Skeletal muscle tissue (tissue), 4 donors: ENCODE data around the gene PPP5C. TPM values are rescaled to one million over a fixed set of nuclear protein-coding genes. Genes with fewer than 3 reads are reported as not detected.

Experiments
- H3K27ac ChIP-seq: one replicate; pipeline ENCODE4 v1.7.0; 2013; ENCODE audit warnings: mild to moderate bottlenecking, low read depth, low read length, inconsistent platforms
- H3K27me3 ChIP-seq, 3 donors: one replicate each; pipeline ENCODE4 v1.7.0; 2013; ENCODE audit warnings: low read length in 3 of 3; ENCODE audit not compliant: control insufficient read depth in 3 of 3, insufficient read depth in 3 of 3
- H3K36me3 ChIP-seq, 3 donors: one replicate each; pipeline ENCODE4 v1.7.0; 2013; ENCODE audit warnings: low read length in 3 of 3; ENCODE audit not compliant: control insufficient read depth in 3 of 3, insufficient read depth in 3 of 3
- H3K4me1 ChIP-seq, 3 donors: one replicate each; pipeline ENCODE4 v1.7.0; 2013; ENCODE audit warnings: low read length in 3 of 3, mild to moderate bottlenecking in 3 of 3; ENCODE audit not compliant: control insufficient read depth in 3 of 3, insufficient read depth in 3 of 3
- H3K4me3 ChIP-seq, 3 donors: one replicate each; pipeline ENCODE4 v1.7.0; 2013; ENCODE audit warnings: low read length in 3 of 3
- H3K9ac ChIP-seq, 3 donors: one replicate each; pipeline ENCODE4 v1.7.0; 2013; ENCODE audit warnings: low read length in 3 of 3, mild to moderate bottlenecking in 3 of 3, moderate library complexity in 2 of 3, low read depth in 1 of 3
- H3K9me3 ChIP-seq, 3 donors: one replicate each; pipeline ENCODE4 v1.7.0; 2013; ENCODE audit warnings: low read length in 3 of 3; ENCODE audit not compliant: control insufficient read depth in 3 of 3
- total RNA-seq: library from RNA; depleted of rRNA; stranded (reverse); fragments of >200 nt; gene quantifications from one replicate; pipeline ENCODE4 v1.2.3, GENCODE V29; 2014
- donor health status: Osteomylitis.

Gene PPP5C
- total RNA-seq, 1 donor from 2014 or later, result 44.4 TPM

DNA sequence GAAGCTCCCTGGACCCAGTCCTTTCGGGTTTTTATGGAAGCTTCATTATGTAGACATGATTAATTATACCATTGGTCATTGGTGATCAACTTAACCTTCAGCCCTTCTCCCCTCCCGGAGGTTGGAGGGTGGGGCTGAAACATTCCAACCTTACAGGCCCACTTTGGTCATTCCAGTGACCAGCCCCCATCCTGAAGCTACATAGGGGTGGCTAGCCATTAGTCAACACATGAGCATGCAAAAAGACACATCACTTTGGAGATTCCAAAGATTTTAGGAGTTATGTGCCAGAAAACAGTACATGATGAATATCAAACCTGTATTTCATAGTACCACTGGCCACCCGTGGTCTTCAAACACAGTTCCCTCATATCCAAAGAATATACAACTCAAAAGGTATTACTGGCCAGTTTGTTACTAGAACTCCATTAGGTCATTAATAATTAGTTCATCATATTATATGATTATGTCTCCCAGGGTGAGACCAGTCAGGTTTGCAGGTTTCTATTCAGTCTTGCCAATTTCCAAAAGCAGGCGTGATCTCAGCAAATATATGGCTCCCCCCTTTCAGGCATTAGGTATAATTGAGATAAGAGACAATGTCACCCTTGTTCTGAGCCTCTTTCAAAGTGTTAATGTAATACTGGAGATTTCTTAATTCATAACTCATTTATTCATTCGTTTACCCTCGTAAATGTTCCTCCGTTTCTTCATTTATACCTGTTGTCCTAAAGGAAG, 11.1 kb downstream of the PPP5C start:
- peaks cover 28 to 37% (median 30%) of the 10 kb centered on the region in 3 donors for H3K36me3 ChIP-seq

DNA sequence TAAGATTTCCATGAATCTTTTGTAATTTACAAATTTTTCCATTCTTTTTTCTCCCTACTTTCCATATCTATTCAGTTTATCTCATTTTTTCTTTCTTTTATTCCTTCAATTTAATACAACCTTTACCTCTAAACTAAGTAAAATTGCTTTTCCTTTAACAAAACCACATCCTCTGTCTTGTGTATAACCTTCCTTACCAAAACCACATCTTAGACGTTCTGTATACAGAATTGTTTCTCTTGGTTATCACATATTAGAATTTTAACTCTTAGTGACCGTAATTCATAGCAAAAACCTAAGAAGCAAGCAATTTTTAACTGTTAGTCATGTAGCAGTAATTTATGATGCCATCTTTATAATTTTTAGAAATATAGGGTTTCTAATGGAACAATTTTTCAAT, 15.0 kb downstream of the PPP5C start:
- Histone ChIP-seq H3K9me3 (no peaks in the 10 kb centered on the region), H3K4me3 (no peak overlapping the region), H3K27ac (no peak overlapping the region), H3K4me1 (no peaks in the 10 kb centered on the region), H3K9ac (no peak overlapping the region), H3K27me3 (no peaks in the 10 kb centered on the region), H3K36me3 (peaks cover 6 to 20% (median 8%) of the 10 kb centered on the region in 3 donors)

More for the DNA sequence above, 11.1 kb downstream of the PPP5C start:
- Histone ChIP-seq H3K9me3 (no peaks in the 10 kb centered on the region), H3K4me3 (no peak overlapping the region), H3K27me3 (no peaks in the 10 kb centered on the region), H3K27ac (no peak overlapping the region), H3K4me1 (peaks cover 0 to 6% (median 0%) of the 10 kb centered on the region in 3 donors), H3K9ac (no peak overlapping the region)

GRCh38 chr19:46364359-46364758, 17.5 kb downstream of the PPP5C start:
- Histone ChIP-seq H3K27ac (no peak overlapping the region), H3K36me3 (peaks cover 10 to 18% (median 10%) of the 10 kb centered on the region in 3 donors), H3K4me1 (no peaks in the 10 kb centered on the region), H3K9ac (no peak overlapping the region), H3K27me3 (no peaks in the 10 kb centered on the region), H3K9me3 (no peaks in the 10 kb centered on the region), H3K4me3 (no peak overlapping the region)

DNA sequence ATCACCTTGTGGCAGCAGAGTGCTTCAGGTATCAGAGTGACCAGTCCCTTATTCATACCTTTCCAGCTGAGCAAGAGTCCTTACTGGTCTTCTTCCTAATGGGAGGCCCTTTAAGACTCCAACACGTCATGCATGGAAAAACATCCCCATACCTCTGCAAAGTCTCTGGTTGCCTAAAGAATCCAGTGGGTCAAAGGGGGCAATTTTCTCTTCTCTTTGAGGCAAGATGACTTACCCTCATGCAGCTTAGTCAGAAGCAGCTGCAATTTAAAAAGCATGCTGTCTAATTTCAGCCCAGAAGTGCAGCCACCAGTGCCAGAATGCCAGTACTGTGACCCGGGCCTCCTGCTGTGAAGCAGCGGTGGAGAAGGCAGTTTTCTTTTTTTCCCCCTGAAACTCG, 18.7 kb downstream of the PPP5C start:
- no peak overlapping the region for H3K27ac ChIP-seq
- H3K9me3 ChIP-seq, result no peaks in the 10 kb centered on the region
- H3K9ac ChIP-seq, result no peak overlapping the region
- no peaks in the 10 kb centered on the region for H3K27me3 ChIP-seq
- no peaks in the 10 kb centered on the region for H3K4me1 ChIP-seq
- no peak overlapping the region for H3K4me3 ChIP-seq
- peaks cover 10 to 21% (median 10%) of the 10 kb centered on the region in 3 donors for H3K36me3 ChIP-seq

DNA sequence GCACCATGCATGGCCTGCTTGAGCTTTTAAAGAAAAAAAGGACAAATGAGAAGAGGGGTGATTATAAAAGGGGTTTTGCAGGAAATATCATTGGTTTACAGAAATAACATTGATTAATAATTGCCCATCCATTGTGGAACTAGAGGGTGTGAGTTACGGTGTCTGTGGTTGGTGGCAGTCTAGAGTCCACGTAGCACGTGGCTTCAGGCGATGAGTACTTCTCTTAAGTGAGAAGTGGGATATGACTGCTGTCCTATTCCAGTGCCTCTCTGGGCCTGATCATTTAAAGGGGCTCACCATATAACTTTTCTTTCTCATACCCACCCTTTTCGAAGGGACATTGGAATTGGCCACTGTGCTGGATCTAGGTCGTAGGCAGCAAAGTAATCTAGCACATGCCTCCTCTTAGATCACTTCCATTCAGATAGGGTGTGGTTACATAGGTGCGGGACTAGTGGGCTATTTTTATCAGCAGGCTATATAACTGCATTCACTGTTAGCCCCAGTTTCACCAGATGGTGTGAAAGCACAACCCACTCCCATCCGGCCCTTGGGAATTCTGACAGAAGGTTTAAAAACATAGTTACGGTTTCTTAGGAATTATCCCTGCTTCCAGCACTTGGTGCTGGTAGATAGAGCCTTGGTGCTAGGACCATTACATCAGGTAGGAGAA, 19.9 kb downstream of the PPP5C start:
- Histone ChIP-seq H3K9ac (no peak overlapping the region), H3K27me3 (no peaks in the 10 kb centered on the region), H3K4me1 (peaks cover 0 to 7% (median 3%) of the 10 kb centered on the region in 3 donors), H3K36me3 (peaks cover 10 to 23% (median 12%) of the 10 kb centered on the region in 3 donors), H3K9me3 (no peaks in the 10 kb centered on the region), H3K4me3 (no peak overlapping the region), H3K27ac (no peak overlapping the region)

- peaks cover 0 to 7% (median 3%) of the 10 kb centered on the region in 3 donors for H3K4me1 ChIP-seq
- peaks cover 10 to 23% (median 12%) of the 10 kb centered on the region in 3 donors for H3K36me3 ChIP-seq
- no peak overlapping the region for H3K4me3 ChIP-seq
- H3K9me3 ChIP-seq, result no peaks in the 10 kb centered on the region
- H3K27me3 ChIP-seq, result no peaks in the 10 kb centered on the region
- H3K9ac ChIP-seq, result no peak overlapping the region
- H3K27ac ChIP-seq, result no peak overlapping the region
Measured at GRCh38 chr19:46367426-46367825, 20.5 kb downstream of the PPP5C start.

DNA sequence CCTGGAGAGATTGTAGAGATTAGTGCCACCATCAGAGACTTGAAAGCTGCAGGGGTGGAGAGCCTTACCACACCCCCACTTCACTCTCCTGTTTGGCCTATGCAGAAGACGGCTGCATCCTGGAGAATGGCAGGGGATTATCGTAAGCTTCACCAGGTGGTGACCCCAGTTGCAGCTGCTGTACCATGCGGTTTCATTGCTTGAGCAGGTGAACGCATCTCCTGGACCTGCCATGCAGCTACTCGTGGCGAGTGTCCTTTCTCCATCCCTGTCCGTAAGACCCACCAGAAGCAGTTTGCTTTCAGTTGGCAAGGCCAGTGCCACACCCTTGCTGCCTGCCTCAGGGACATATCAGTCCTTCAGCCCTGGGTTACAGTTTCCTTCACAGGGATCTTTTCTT, 21.2 kb downstream of the PPP5C start:
- Histone ChIP-seq H3K27ac (no peak overlapping the region), H3K9me3 (no peaks in the 10 kb centered on the region), H3K4me3 (no peak overlapping the region), H3K36me3 (peaks cover 10 to 23% (median 12%) of the 10 kb centered on the region in 3 donors), H3K27me3 (no peaks in the 10 kb centered on the region), H3K4me1 (peaks cover 3 to 12% (median 8%) of the 10 kb centered on the region in 3 donors), H3K9ac (no peak overlapping the region)

GRCh38 chr19:46369817-46370216, 22.9 kb downstream of the PPP5C start:
- H3K9me3 ChIP-seq, result no peaks in the 10 kb centered on the region
- no peaks in the 10 kb centered on the region for H3K27me3 ChIP-seq
- H3K9ac ChIP-seq, result no peak overlapping the region
- no peak overlapping the region for H3K27ac ChIP-seq
- H3K4me1 ChIP-seq, result peaks cover 11 to 28% (median 20%) of the 10 kb centered on the region in 3 donors
- peaks cover 5 to 20% (median 6%) of the 10 kb centered on the region in 3 donors for H3K36me3 ChIP-seq
- H3K4me3 ChIP-seq, result no peak overlapping the region

DNA sequence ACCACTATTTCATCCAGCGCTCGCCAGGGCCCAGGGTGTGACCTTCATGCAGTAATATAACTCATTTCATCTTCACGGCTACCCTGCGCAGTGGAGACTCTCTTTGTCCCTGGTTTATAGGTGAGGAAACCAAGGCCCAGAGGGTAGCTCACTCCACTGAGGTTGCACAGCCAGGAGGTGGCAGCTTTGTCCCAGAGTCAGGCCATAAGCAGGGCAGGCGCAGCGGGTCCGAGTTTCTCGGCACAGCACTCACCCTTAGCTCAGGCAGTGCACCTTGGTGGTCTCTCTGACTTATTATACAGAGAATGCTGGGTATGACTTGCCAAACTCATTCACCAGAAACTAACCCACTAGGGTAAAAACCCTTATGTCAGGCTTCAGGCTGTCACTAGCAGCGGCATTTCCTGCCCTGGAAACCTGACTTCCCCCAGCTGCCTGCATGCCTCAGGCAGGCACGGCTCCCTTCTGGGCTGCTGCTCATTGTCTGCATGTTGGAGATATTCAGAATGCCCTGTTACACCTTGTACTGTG, 24.5 kb downstream of the PPP5C start:
- H3K4me1 ChIP-seq, result peaks cover 11 to 28% (median 20%) of the 10 kb centered on the region in 3 donors
- peak overlapping the region in 1 of 3 donors; percentile 35 for H3K9ac ChIP-seq
- H3K9me3 ChIP-seq, result no peaks in the 10 kb centered on the region
- H3K36me3 ChIP-seq, result peaks cover 11 to 25% (median 12%) of the 10 kb centered on the region in 3 donors
- H3K27me3 ChIP-seq, result no peaks in the 10 kb centered on the region
- no peak overlapping the region for H3K4me3 ChIP-seq
- H3K27ac ChIP-seq, result no peak overlapping the region
